CD4-positive, alpha-beta T cell (primary cell): Measurements from ENCODE around the gene C1QTNF9. TPM values are rescaled to one million over a fixed set of nuclear protein-coding genes. Genes with fewer than 3 reads are reported as not detected.

Experiments used
- ATAC-seq: fragments of 200-7000 bp; cut with Tn5 transposase; one replicate; pipeline ENCODE4 v1.10.0; 2022; ENCODE audit warnings: mild to moderate bottlenecking; ENCODE audit not compliant: poor library complexity
- CTCF ChIA-PET: fragments of 350-600 bp; sonication (Branson Sonifier 250); formaldehyde crosslinking; loops from one replicate; lab custom pipeline; 2021; ENCODE audit warnings: antibody characterized with exemption, inconsistent platforms; lab: Charles Lee
- POLR2A ChIA-PET: fragments of 350-600 bp; sonication (Branson Sonifier 250); formaldehyde crosslinking; loops from one replicate; lab custom pipeline; 2021; ENCODE audit warnings: antibody characterized with exemption, inconsistent platforms; lab: Charles Lee
- DNase-seq, 14 experiments: peaks; one replicate each; pipeline ENCODE4 v3.0.0-alpha.2; 2013 to 2020; ENCODE audit warnings: mixed read lengths in 2 of 14
- H3K27ac ChIP-seq, 2 donors: one replicate each; pipeline versions ENCODE4 v1.5.1 to v1.7.0; 2013; ENCODE audit warnings: low read length in 2 of 2, low read depth in 1 of 2, mild to moderate bottlenecking in 1 of 2
- H3K27me3 ChIP-seq, 2 experiments: 1 replicate in 1 of 2; 2 replicates in 1 of 2; pipeline versions ENCODE4 v1.6.1 to v1.7.0; 2013; ENCODE audit warnings: low read length in 2 of 2, control low read depth in 1 of 2, mild to moderate bottlenecking in 1 of 2, moderate library complexity in 1 of 2; ENCODE audit not compliant: insufficient read depth in 2 of 2, control insufficient read depth in 1 of 2
- H3K36me3 ChIP-seq: one replicate; pipeline ENCODE4 v1.6.1; 2013; ENCODE audit warnings: low read length, control low read depth; ENCODE audit not compliant: insufficient read depth
- H3K4me1 ChIP-seq: one replicate; pipeline ENCODE4 v1.6.1; 2013; ENCODE audit warnings: low read length, control low read depth; ENCODE audit not compliant: insufficient read depth
- H3K4me3 ChIP-seq: one replicate; pipeline ENCODE4 v1.5.1; 2013; ENCODE audit warnings: mild to moderate bottlenecking, low read length, moderate library complexity
- H3K9me3 ChIP-seq, 2 experiments: 1 replicate in 1 of 2; 2 replicates in 1 of 2; pipeline versions ENCODE4 v1.6.1 to v1.7.0; 2013; ENCODE audit warnings: low read length in 2 of 2, mild to moderate bottlenecking in 2 of 2, control low read depth in 1 of 2, moderate library complexity in 1 of 2; ENCODE audit not compliant: control insufficient read depth in 1 of 2, insufficient read depth in 1 of 2
- H3K27ac Mint-ChIP-seq: one replicate; pipeline ENCODE4 v1.8.0; 2020; ENCODE audit warnings: mixed read lengths
- H3K27me3 Mint-ChIP-seq: one replicate; pipeline ENCODE4 v1.8.0; 2021; ENCODE audit warnings: mixed read lengths
- H3K36me3 Mint-ChIP-seq: one replicate; pipeline ENCODE4 v1.8.0; 2021; ENCODE audit warnings: low read depth, mixed read lengths
- H3K4me1 Mint-ChIP-seq: one replicate; pipeline ENCODE4 v1.8.0; 2021; ENCODE audit warnings: low read depth, mixed read lengths
- H3K4me3 Mint-ChIP-seq: one replicate; pipeline ENCODE4 v1.8.0; 2020; ENCODE audit warnings: mild to moderate bottlenecking, mixed read lengths
- H3K9me3 Mint-ChIP-seq: one replicate; pipeline ENCODE4 v1.8.0; 2020; ENCODE audit warnings: mixed read lengths
- CTCF ChIP-seq: fragments of 200-600 bp; IDR thresholded peaks from one replicate; pipeline ENCODE4 v1.8.0; 2022; ENCODE audit warnings: antibody characterized with exemption, mild to moderate bottlenecking
- intact Hi-C, 2 experiments: fragments of 100-400 bp; cut with DNase I in 1 of 2; cut with micrococcal nuclease in 1 of 2; formaldehyde crosslinking; loops; one replicate each; pipeline versions ENCODE4 v1.15.1 to v1.9.0; 2023 to 2025; cut with DNase I, micrococcal nuclease
- total RNA-seq, 174 experiments: library from RNA in 2 of 174; stranded (reverse) in 2 of 174; gene quantifications; one replicate each; pipeline ENCODE4 v1.2.3 and lab custom pipeline; 2021 to 2026

C1QTNF9 gene
- total RNA-seq, 2 experiments from 2014 or later, result not detected

- DNase-seq (peak in 3 of 14 experiments; percentile 70 to 82 (median 70)), ATAC-seq (peak; percentile 10)
- peaks cover 89% of the 10 kb centered on the region for H3K4me1 ChIP-seq
- Mint-ChIP-seq H3K4me1 (peaks cover 97% of the 10 kb centered on the region), H3K36me3 (peaks cover 46% of the 10 kb centered on the region), H3K4me3 (peak overlapping the region; percentile 47), H3K9me3 (no peaks in the 10 kb centered on the region), H3K27me3 (no peaks in the 10 kb centered on the region), H3K27ac (peak overlapping the region; percentile 97)
- peak overlapping the region; percentile 92 to 99 for H3K27ac ChIP-seq
- ChIA-PET POLR2A (interaction anchor here (1.8 to 15.8 kb wide), 2 partner anchors 17 to 22 kb away, joined by 4 to 596 read pairs; no protein-coding TSS in a partner anchor), CTCF (no interaction called here)
- no peaks in the 10 kb centered on the region for H3K27me3 ChIP-seq
- TF ChIP-seq CTCF, result no peak
- no peak overlapping the region for H3K4me3 ChIP-seq
- peaks cover 33% of the 10 kb centered on the region for H3K36me3 ChIP-seq
- no peaks in the 10 kb centered on the region for H3K9me3 ChIP-seq
- intact Hi-C loops, result loop anchor here in 1 of 2 experiments (10.0 kb wide), 1 partner anchor 1008 kb away; the partner anchor contains the start of gene MTMR6
Observed at GRCh38 chr13:24276306-24276705, 33.1 kb upstream of the C1QTNF9 start.

GRCh38 chr13:24276861-24277260 lies 32.5 kb upstream of the C1QTNF9 start:
- POLR2A ChIA-PET, result interaction anchor here (1.0 to 15.8 kb wide), 3 partner anchors 8 to 22 kb away, joined by 3 to 596 read pairs (median 4); no protein-coding TSS in a partner anchor
- Histone ChIP-seq H3K4me3 (no peak overlapping the region), H3K27me3 (no peaks in the 10 kb centered on the region), H3K9me3 (no peaks in the 10 kb centered on the region), H3K36me3 (peaks cover 39% of the 10 kb centered on the region), H3K27ac (peak overlapping the region in 1 of 2 donors; percentile 92), H3K4me1 (peaks cover 90% of the 10 kb centered on the region)
- peak overlapping the region; percentile 2 for H3K4me3 Mint-ChIP-seq
- H3K27ac Mint-ChIP-seq, result peak overlapping the region; percentile 97
- H3K9me3 Mint-ChIP-seq, result no peaks in the 10 kb centered on the region
- intact Hi-C loops, result loop anchor here in 1 of 2 experiments (10.0 kb wide), 1 partner anchor 1008 kb away; the partner anchor contains the start of gene MTMR6
- H3K4me1 Mint-ChIP-seq, result peaks cover 97% of the 10 kb centered on the region
- CTCF ChIA-PET, result no interaction called here
- ATAC-seq (no peak), DNase-seq (no peak)
- no peaks in the 10 kb centered on the region for H3K27me3 Mint-ChIP-seq
- TF ChIP-seq CTCF, result no peak
- H3K36me3 Mint-ChIP-seq, result peaks cover 46% of the 10 kb centered on the region

- H3K27ac Mint-ChIP-seq, result peak overlapping the region; percentile 97
- H3K4me3 Mint-ChIP-seq, result peak overlapping the region; percentile 43
- TF ChIP-seq CTCF, result no peak
- Histone ChIP-seq H3K9me3 (no peaks in the 10 kb centered on the region), H3K4me3 (no peak overlapping the region), H3K36me3 (peaks cover 48% of the 10 kb centered on the region), H3K27me3 (no peaks in the 10 kb centered on the region), H3K4me1 (peaks cover 90% of the 10 kb centered on the region), H3K27ac (peak overlapping the region in 1 of 2 donors; percentile 27)
- ATAC-seq (no peak), DNase-seq (no peak)
- ChIA-PET CTCF (no interaction called here), POLR2A (interaction anchor here (1.0 to 15.8 kb wide), 4 partner anchors 9 to 29 kb away, joined by 3 to 596 read pairs (median 4); no protein-coding TSS in a partner anchor)
- peaks cover 98% of the 10 kb centered on the region for H3K4me1 Mint-ChIP-seq
- peaks cover 51% of the 10 kb centered on the region for H3K36me3 Mint-ChIP-seq
- intact Hi-C loops, result loop anchor here in 1 of 2 experiments (10.0 kb wide), 1 partner anchor 1007 kb away; the partner anchor contains the start of gene MTMR6
- no peaks in the 10 kb centered on the region for H3K27me3 Mint-ChIP-seq
- H3K9me3 Mint-ChIP-seq, result no peaks in the 10 kb centered on the region
Observed at GRCh38 chr13:24277761-24278160, 31.6 kb upstream of the C1QTNF9 start.
